H1 (cell line): ENCODE data around the gene WBP1L. TPM values are rescaled to one million over a fixed set of nuclear protein-coding genes. Genes with fewer than 3 reads are reported as not detected.

Experiments
- CTCF ChIA-PET: fragments of 300-600 bp; sonication (Branson Sonifier 250); formaldehyde crosslinking; loops from one replicate; lab custom pipeline; 2021; ENCODE audit not compliant: partially characterized antibody; lab: Charles Lee
- POLR2A ChIA-PET: fragments of 300-600 bp; sonication (Branson Sonifier 250); formaldehyde crosslinking; loops from one replicate; lab custom pipeline; 2021; ENCODE audit warnings: inconsistent platforms; ENCODE audit not compliant: partially characterized antibody; lab: Charles Lee
- DNase-seq, 2 experiments: peaks; one replicate each; pipeline versions ENCODE4 v3.0.0 to v3.0.0-alpha.2; 2010 to 2022; ENCODE audit warnings: low spot score in 2 of 2, low read depth in 1 of 2, mixed read lengths in 1 of 2
- FAIRE-seq: peaks from 2 replicates; lab custom pipeline; 2011; peaks lifted over from hg19 to GRCh38; lab: Jason Lieb, UNC
- H2AFZ ChIP-seq: 2 replicates; pipeline ENCODE4 v1.8.1; 2012; ENCODE audit warnings: low read length, inconsistent platforms
- H2AK5ac ChIP-seq: 2 replicates; pipeline ENCODE4 v1.6.1; 2013; ENCODE audit warnings: low read depth, low read length
- H2BK120ac ChIP-seq: replicated peaks from 2 replicates; pipeline ENCODE3; 2013; ENCODE audit warnings: low read depth, low read length, inconsistent platforms
- H2BK12ac ChIP-seq: 2 replicates; pipeline ENCODE4 v1.6.1; 2013; ENCODE audit warnings: low read depth, low read length
- H2BK15ac ChIP-seq: 2 replicates; pipeline ENCODE4 v1.6.1; 2013; ENCODE audit warnings: low read length
- H2BK20ac ChIP-seq: 2 replicates; pipeline ENCODE4 v1.6.1; 2013; ENCODE audit warnings: low read length
- H2BK5ac ChIP-seq: 2 replicates; pipeline ENCODE4 v1.6.1; 2013; ENCODE audit warnings: low read depth, low read length
- H3K14ac ChIP-seq: 2 replicates; pipeline ENCODE4 v1.6.1; 2013; ENCODE audit warnings: inconsistent platforms; ENCODE audit not compliant: insufficient read length
- H3K18ac ChIP-seq: 2 replicates; pipeline ENCODE4 v1.6.1; 2013; ENCODE audit warnings: low read length; ENCODE audit errors: extremely low read depth
- H3K23ac ChIP-seq: 2 replicates; pipeline ENCODE4 v1.6.1; 2013; ENCODE audit warnings: inconsistent platforms; ENCODE audit not compliant: insufficient read length
- H3K23me2 ChIP-seq: 2 replicates; pipeline ENCODE4 v1.6.1; 2013; ENCODE audit warnings: low read depth, low read length
- H3K27ac ChIP-seq: 2 replicates; pipeline ENCODE4 v1.6.1; 2011; ENCODE audit warnings: low read depth, low read length, inconsistent platforms
- H3K27me3 ChIP-seq, 4 experiments: replicated peaks in 1 of 4; 1 replicate in 1 of 4; 2 replicates in 3 of 4; pipeline versions ENCODE4 v1.6.1 to v1.8.1; 2011 to 2013; ENCODE audit warnings: low read length in 3 of 4, mild to moderate bottlenecking in 3 of 4, inconsistent platforms in 2 of 4, mixed read lengths in 2 of 4, moderate library complexity in 1 of 4; ENCODE audit not compliant: control insufficient read depth in 3 of 4, insufficient read depth in 3 of 4; ENCODE audit errors: extremely low read depth in 1 of 4
- H3K36me3 ChIP-seq, 4 experiments: 2 replicates each; pipeline versions ENCODE4 v1.6.1 to v1.8.1; 2011 to 2013; ENCODE audit warnings: mild to moderate bottlenecking in 4 of 4, low read length in 3 of 4, moderate library complexity in 2 of 4, control low read depth in 1 of 4, inconsistent platforms in 1 of 4; ENCODE audit not compliant: insufficient read depth in 4 of 4, control insufficient read depth in 2 of 4
- H3K4ac ChIP-seq: replicated peaks from 2 replicates; pipeline ENCODE3; 2013; ENCODE audit warnings: low read length, low read depth, mixed read lengths, inconsistent platforms; ENCODE audit not compliant: insufficient read length
- H3K4me1 ChIP-seq, 4 experiments: replicated peaks in 1 of 4; 1 replicate in 1 of 4; 2 replicates in 3 of 4; pipeline versions ENCODE4 v1.6.1 to v1.8.1; 2011 to 2013; ENCODE audit warnings: low read length in 3 of 4, inconsistent platforms in 2 of 4, mixed read lengths in 1 of 4; ENCODE audit not compliant: insufficient read depth in 4 of 4, control insufficient read depth in 3 of 4
- H3K4me2 ChIP-seq, 2 experiments: 2 replicates each; pipeline versions ENCODE4 v1.6.1 to v1.8.1; 2011 to 2013; ENCODE audit warnings: low read depth in 2 of 2, low read length in 2 of 2, control low read depth in 1 of 2, inconsistent platforms in 1 of 2, mild to moderate bottlenecking in 1 of 2; ENCODE audit not compliant: insufficient read depth in 1 of 2
- H3K4me3 ChIP-seq, 4 experiments: fragments of 200-600, 300-600 bp in 1 of 4; sonication (generic), shearing (Covaris generic), sonication (Bioruptor Twin) in 1 of 4; 2 replicates each; pipeline versions ENCODE4 v1.5.1 to v1.8.1; 2011 to 2016; ENCODE audit warnings: low read length in 4 of 4, low read depth in 3 of 4, control low read depth in 2 of 4, inconsistent platforms in 2 of 4, mild to moderate bottlenecking in 2 of 4, mixed read lengths in 1 of 4, moderate library complexity in 1 of 4; ENCODE audit not compliant: insufficient read depth in 2 of 4; ENCODE audit errors: extremely low read depth in 1 of 4
- H3K56ac ChIP-seq: replicated peaks from 2 replicates; pipeline ENCODE3; 2013; ENCODE audit warnings: low read depth, mild to moderate bottlenecking, mixed read lengths, low read length, inconsistent platforms; ENCODE audit not compliant: insufficient read length
- H3K79me1 ChIP-seq: 2 replicates; pipeline ENCODE4 v1.6.1; 2013; ENCODE audit warnings: low read depth, low read length, control low read depth
- H3K79me2 ChIP-seq, 2 experiments: 2 replicates each; pipeline versions ENCODE4 v1.6.1 to v1.8.1; 2012 to 2013; ENCODE audit warnings: low read length in 2 of 2, mild to moderate bottlenecking in 2 of 2, inconsistent platforms in 1 of 2; ENCODE audit not compliant: insufficient read depth in 2 of 2, control insufficient read depth in 1 of 2
- H3K9ac ChIP-seq, 4 experiments: replicated peaks in 1 of 4; 1 replicate in 1 of 4; 2 replicates in 3 of 4; pipeline versions ENCODE4 v1.6.1 to v1.8.1; 2011 to 2013; ENCODE audit warnings: low read depth in 3 of 4, low read length in 3 of 4, control low read depth in 2 of 4, mild to moderate bottlenecking in 2 of 4, moderate library complexity in 2 of 4, inconsistent platforms in 1 of 4; ENCODE audit errors: extremely low read depth in 1 of 4
- H3K9me3 ChIP-seq, 2 experiments: 2 replicates each; pipeline versions ENCODE4 v1.6.1 to v1.8.1; 2012 to 2013; ENCODE audit warnings: mild to moderate bottlenecking in 2 of 2, moderate library complexity in 2 of 2, control low read depth in 1 of 2, inconsistent platforms in 1 of 2, low read depth in 1 of 2, low read length in 1 of 2, mixed read lengths in 1 of 2; ENCODE audit not compliant: insufficient read depth in 2 of 2
- H4K20me1 ChIP-seq, 2 experiments: replicated peaks in 1 of 2; 2 replicates each; pipeline versions ENCODE3 to v1.8.1; 2011 to 2013; ENCODE audit warnings: inconsistent platforms in 2 of 2, low read length in 2 of 2, mild to moderate bottlenecking in 1 of 2; ENCODE audit not compliant: insufficient read depth in 2 of 2, control insufficient read depth in 1 of 2
- H4K5ac ChIP-seq: 2 replicates; pipeline ENCODE4 v1.6.1; 2013; ENCODE audit warnings: low read length, low read depth, mixed read lengths, inconsistent platforms; ENCODE audit not compliant: insufficient read length
- H4K8ac ChIP-seq: 2 replicates; pipeline ENCODE4 v1.8.0; 2013; ENCODE audit warnings: mild to moderate bottlenecking, moderate library complexity, low read length, inconsistent platforms; ENCODE audit not compliant: insufficient read depth; ENCODE audit errors: extremely low read depth
- H4K91ac ChIP-seq: replicated peaks from 2 replicates; pipeline ENCODE3; 2013; ENCODE audit warnings: low read length, mixed read lengths, inconsistent platforms; ENCODE audit not compliant: insufficient read length
- CTCF ChIP-seq, 3 experiments: IDR thresholded peaks; 1 replicate in 2 of 3; 2 replicates in 1 of 3; pipeline versions ENCODE4 v1.5.1 to v1.6.1; 2011; ENCODE audit warnings: low read length in 3 of 3, mild to moderate bottlenecking in 3 of 3, inconsistent platforms in 2 of 3, low read depth in 1 of 3, moderate library complexity in 1 of 3; ENCODE audit not compliant: insufficient read depth in 1 of 3; ENCODE audit errors: control extremely low read depth in 1 of 3
- GTF2F1 ChIP-seq: IDR thresholded peaks from 2 replicates; pipeline ENCODE4 v1.6.1; 2012; ENCODE audit warnings: low read depth, low read length, improper control_type of control experiment, borderline replicate concordance
- HDAC2 ChIP-seq, 2 experiments: fragments of 300-600 bp in 1 of 2; sonication (generic) in 1 of 2; IDR thresholded peaks; 2 replicates each; pipeline ENCODE4 v1.6.1; 2011 to 2012; ENCODE audit warnings: low read depth in 2 of 2, low read length in 2 of 2, mild to moderate bottlenecking in 2 of 2, moderate library complexity in 2 of 2, borderline replicate concordance in 1 of 2, inconsistent platforms in 1 of 2
- PHF8 ChIP-seq: fragments of 200-600 bp; sonication (generic); conservative IDR thresholded peaks from 2 replicates; pipeline ENCODE4 v1.7.1; 2012; ENCODE audit warnings: low read depth, mild to moderate bottlenecking, inconsistent platforms, low read length, moderate library complexity
- RBBP5 ChIP-seq: IDR thresholded peaks from 2 replicates; pipeline ENCODE4 v1.7.1; 2012; ENCODE audit warnings: low read depth, mild to moderate bottlenecking, inconsistent platforms, low read length, moderate library complexity, borderline replicate concordance
- RXRA ChIP-seq: IDR thresholded peaks from 2 replicates; pipeline ENCODE4 v1.6.1; 2011; ENCODE audit warnings: low read depth, mild to moderate bottlenecking, low read length, moderate library complexity; ENCODE audit not compliant: insufficient read depth
- SAP30 ChIP-seq: fragments of 300-600 bp; sonication (generic); IDR thresholded peaks from 2 replicates; pipeline ENCODE4 v1.7.1; 2012; ENCODE audit warnings: low read length, moderate library complexity, mild to moderate bottlenecking, inconsistent platforms; ENCODE audit not compliant: insufficient read depth, insufficient replicate concordance
- SP2 ChIP-seq: IDR thresholded peaks from 2 replicates; pipeline ENCODE4 v1.6.1; 2012; ENCODE audit warnings: mild to moderate bottlenecking, low read length, inconsistent platforms
- SRF ChIP-seq: IDR thresholded peaks from 2 replicates; pipeline ENCODE4 v1.6.1; 2011; ENCODE audit warnings: mild to moderate bottlenecking, low read depth, low read length, moderate library complexity
- TEAD4 ChIP-seq: IDR thresholded peaks from 2 replicates; pipeline ENCODE4 v1.6.1; 2012; ENCODE audit warnings: low read depth, low read length, inconsistent platforms, mixed read lengths
- WGBS, 2 experiments: shearing (Covaris generic) in 1 of 2; methylation state at CpG; one replicate each; pipeline versions ENCODE4 v1.1.6 to v1.1.7; 2013 to 2015; ENCODE audit warnings: low lambda C conversion rate in 2 of 2, mixed read lengths in 2 of 2, inconsistent platforms in 1 of 2, low coverage in 1 of 2, missing lambda C conversion rate in 1 of 2; ENCODE audit not compliant: insufficient replicate concordance in 2 of 2, insufficient coverage in 1 of 2, insufficient read length in 1 of 2; ENCODE audit errors: extremely low coverage in 1 of 2, missing lambda C conversion rate in 1 of 2; 5-methylcytosine and 5-hydroxymethylcytosine counted together
- polyA plus RNA-seq, 7 experiments: library from polyadenylated mRNA; depleted of rRNA in 3 of 7; stranded (reverse) in 5 of 7; unstranded in 2 of 7; fragments of >200 nt in 5 of 7; fragments of 200-250 nt in 2 of 7; gene quantifications; 1 replicate in 5 of 7; 2 replicates in 1 of 7; 4 replicates in 1 of 7; pipeline versions ENCODE4 v1.2.1 to v1.2.3, GENCODE V29; 2011 to 2013; ENCODE audit warnings: missing spikeins in 2 of 7, mixed read lengths in 2 of 7
- total RNA-seq: library from RNA; stranded (reverse); fragmentation: NEBNext Ultra II Directional; extraction: Animal tissue kit (Norgen Biotek cat#: 25700); gene quantifications from 2 replicates; pipeline ENCODE4 v1.2.1, GENCODE V29; 2021

WBP1L gene
- total and polyA plus RNA-seq, 2 of the 8 experiments (the other 6 are each of a cell fraction or from before 2014, with no cell fraction given), result 26.6 to 29.9 TPM

- Histone ChIP-seq H3K79me1 (no peaks in the 10 kb centered on the region), H3K4ac (peak overlapping the region; percentile 78), H3K4me2 (no peak overlapping the region), H2AFZ (no peak overlapping the region), H3K36me3 (no peaks in the 10 kb centered on the region), H3K56ac (no peak overlapping the region), H3K23ac (no peak overlapping the region), H2BK20ac (no peak overlapping the region), H3K27me3 (no peaks in the 10 kb centered on the region), H4K91ac (no peak overlapping the region), H3K4me1 (peaks cover 0 to 2% (median 0%) of the 10 kb centered on the region in 4 experiments; a peak in 1 of 7 replicates), H3K79me2 (no peaks in the 10 kb centered on the region), H3K4me3 (no peak overlapping the region), H3K23me2 (no peaks in the 10 kb centered on the region), H3K9ac (no peak overlapping the region), H2AK5ac (no peak overlapping the region), H4K20me1 (no peaks in the 10 kb centered on the region), H4K5ac (no peak overlapping the region), H2BK120ac (no peak overlapping the region), H3K14ac (no peak overlapping the region), H2BK5ac (no peak overlapping the region), H3K27ac (no peak overlapping the region), H3K18ac (no peak overlapping the region), H2BK12ac (no peak overlapping the region), H2BK15ac (no peak overlapping the region), H4K8ac (no peak overlapping the region), H3K9me3 (peaks cover 0 to 5% of the 10 kb centered on the region in 2 experiments; a peak in 1 of 4 replicates)
- no peak for FAIRE-seq
- ChIA-PET POLR2A (interaction anchor here (0.5 kb wide), 1 partner anchor 76 kb away, joined by 4 read pairs; no protein-coding TSS in a partner anchor), CTCF (interaction anchor here (0.9 to 5.6 kb wide), 3 partner anchors 10 to 56 kb away, joined by 3 to 42 read pairs (median 3); partner anchors contain the start of gene CYP17A1)
- no peak for DNase-seq
- 88% methylated on average over 9 of the region's 9 CpGs; no CpG with 5 or more reads in 1 of the 2 experiments for WGBS, 2 experiments
- TF ChIP-seq SRF, result no peak
- no peak for TF ChIP-seq SP2
- no peak for TF ChIP-seq PHF8
- no peak for TF ChIP-seq TEAD4
- no peak for TF ChIP-seq GTF2F1
- TF ChIP-seq SAP30, result no peak
- no peak for TF ChIP-seq RXRA
- no peak for TF ChIP-seq CTCF (IDR thresholded peaks at IDR 0.05; ENCODE audit: control extremely low read depth in 1 of 3, insufficient read depth in 1 of 3, low read depth in 1 of 3, low read length in 3 of 3)
- no peak for TF ChIP-seq RBBP5
- no peak for TF ChIP-seq HDAC2 (IDR thresholded peaks at IDR 0.05; ENCODE audit: borderline replicate concordance in 1 of 2, low read depth in 2 of 2, low read length in 2 of 2)
Measured at GRCh38 chr10:102845352-102845902, 101.7 kb downstream of the WBP1L start.
